IMR-90 (cell line): Measurements from ENCODE around the gene DCDC1.

Source experiments
- POLR2A ChIP-seq: IDR thresholded peaks from 2 replicates; pipeline ENCODE4 v1.6.1; 2012; ENCODE audit warnings: mild to moderate bottlenecking, low read depth, low read length
- TF ChIP-seq, protein P1 (sequence below): conservative IDR thresholded peaks from 2 replicates; pipeline ENCODE4 v1.5.1; 2012; ENCODE audit warnings: mild to moderate bottlenecking, low read depth, low read length, improper control_type of control experiment

GRCh38 chr11:30908272-30908671 lies 461.3 kb downstream of the DCDC1 start:
- TF ChIP-seq POLR2A, result no peak
- TF ChIP-seq, protein P1, sequence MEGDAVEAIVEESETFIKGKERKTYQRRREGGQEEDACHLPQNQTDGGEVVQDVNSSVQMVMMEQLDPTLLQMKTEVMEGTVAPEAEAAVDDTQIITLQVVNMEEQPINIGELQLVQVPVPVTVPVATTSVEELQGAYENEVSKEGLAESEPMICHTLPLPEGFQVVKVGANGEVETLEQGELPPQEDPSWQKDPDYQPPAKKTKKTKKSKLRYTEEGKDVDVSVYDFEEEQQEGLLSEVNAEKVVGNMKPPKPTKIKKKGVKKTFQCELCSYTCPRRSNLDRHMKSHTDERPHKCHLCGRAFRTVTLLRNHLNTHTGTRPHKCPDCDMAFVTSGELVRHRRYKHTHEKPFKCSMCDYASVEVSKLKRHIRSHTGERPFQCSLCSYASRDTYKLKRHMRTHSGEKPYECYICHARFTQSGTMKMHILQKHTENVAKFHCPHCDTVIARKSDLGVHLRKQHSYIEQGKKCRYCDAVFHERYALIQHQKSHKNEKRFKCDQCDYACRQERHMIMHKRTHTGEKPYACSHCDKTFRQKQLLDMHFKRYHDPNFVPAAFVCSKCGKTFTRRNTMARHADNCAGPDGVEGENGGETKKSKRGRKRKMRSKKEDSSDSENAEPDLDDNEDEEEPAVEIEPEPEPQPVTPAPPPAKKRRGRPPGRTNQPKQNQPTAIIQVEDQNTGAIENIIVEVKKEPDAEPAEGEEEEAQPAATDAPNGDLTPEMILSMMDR, result no peak
